Right hindlimb (tissue), 1 donor: ENCODE data around the gene CRISPLD2.

Experiments used
- DNase-seq: peaks from one replicate; pipeline ENCODE4 v3.0.0-alpha.2; 2018

The CRISPLD2 gene

GRCh38 chr16:84888450-84888849 lies 68.7 kb downstream of the CRISPLD2 start:
- no peak for DNase-seq

DNA sequence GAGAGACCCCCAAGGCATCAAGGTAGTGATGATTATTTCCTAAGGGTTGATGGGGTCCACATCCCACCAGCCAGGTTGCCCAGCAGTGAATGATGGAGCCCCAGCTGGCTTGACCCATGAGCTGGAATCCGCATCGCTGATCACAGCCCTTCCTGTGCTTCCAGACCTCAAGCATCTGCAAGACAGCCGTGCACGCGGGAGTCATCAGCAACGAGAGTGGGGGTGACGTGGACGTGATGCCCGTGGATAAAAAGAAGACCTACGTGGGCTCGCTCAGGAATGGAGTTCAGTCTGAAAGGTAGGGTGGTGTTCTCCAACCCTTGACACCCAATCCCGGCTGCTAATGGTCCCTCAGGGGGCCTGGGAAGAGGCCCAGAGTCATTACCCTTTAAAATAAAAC lies 69.3 kb downstream of the CRISPLD2 start:
- no peak for DNase-seq

GRCh38 chr16:84890427-84890826 lies 70.6 kb downstream of the CRISPLD2 start:
- DNase-seq: no peak

DNA sequence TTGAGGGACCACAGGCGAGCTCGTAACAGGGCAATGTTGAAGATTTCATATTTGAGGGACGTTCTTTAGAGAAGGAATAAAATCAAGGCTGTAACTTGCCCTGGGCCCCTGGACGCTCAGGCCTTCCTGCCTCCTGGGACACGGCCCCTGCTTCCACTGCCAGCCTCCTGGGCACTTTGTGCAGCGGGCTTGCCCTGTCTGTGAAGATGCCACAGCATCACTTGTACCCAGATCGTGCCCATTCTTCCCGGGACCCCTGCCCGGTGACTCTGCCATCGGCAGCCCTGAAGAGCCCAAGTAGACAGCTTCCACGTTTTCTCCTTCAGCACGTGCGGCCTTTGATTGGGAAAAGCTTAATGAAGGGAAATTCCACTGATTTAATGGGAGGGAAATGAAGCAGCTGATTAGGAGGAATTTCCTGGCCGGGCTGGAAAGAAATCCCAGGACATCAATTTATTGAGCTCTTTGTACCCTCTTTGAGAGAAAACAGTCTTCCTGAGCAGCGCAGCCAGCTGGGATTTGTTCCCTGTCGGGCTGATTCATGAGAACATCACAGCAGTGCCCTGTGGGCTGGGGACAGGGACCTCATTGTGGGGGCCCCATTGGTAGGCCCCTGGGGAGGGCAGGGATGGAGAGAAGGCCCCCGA lies 71.5 kb downstream of the CRISPLD2 start:
- no peak for DNase-seq

GRCh38 chr16:84892097-84892496 lies 72.3 kb downstream of the CRISPLD2 start:
- peak; percentile 49 for DNase-seq

DNA sequence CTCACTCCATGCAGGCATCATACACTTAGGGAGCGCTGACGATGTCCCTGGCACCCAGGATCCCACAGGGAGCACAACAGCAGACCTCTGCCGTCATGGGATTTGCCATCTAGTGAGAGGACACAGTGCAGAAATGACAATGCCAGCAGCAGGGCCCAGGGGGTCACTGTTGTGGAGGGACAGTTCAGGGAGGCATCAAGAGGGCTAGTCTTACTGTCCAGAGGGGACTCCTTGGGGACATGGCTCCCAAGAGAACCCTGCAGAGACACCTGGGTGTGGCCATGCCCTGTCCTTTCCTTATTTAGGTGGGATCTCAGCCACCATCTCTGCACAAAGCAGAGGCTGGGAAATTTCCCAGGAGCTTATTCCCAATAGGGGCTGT lies 73.7 kb downstream of the CRISPLD2 start:
- DNase-seq: no peak

DNA sequence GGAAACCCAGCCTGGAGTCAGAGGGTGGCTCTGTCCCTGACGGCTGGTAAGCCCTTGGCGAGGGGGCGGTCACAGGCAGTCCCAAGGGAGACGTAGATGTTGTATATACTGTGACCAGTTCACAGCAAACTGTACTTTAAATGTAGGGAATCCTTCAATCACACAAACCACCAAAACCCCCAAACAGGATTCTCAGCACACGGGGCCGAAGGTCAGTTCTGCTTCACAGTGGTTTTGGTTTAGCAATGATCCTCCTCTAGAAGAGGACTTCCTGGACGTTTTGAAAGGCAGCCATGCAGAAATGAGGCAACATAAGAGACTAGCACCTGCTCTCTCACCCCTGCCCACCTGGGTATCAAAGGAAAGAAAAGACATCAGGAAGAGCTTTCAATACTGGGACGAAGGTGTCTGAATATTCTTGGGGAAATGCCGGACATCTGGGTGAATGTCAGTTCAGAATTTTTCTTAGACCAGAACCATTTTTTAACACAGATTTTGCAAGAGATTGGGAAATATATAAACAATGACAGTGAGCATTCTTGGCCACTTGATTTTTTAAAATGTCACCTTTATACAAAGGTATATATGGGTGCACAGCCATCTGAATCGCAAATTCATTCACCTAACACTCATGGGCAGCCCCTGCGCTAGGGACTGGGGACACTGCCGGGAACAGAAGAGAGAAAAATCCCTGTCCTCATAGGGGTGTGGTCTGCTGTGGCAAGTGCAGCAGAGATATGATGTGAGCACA lies 74.2 kb downstream of the CRISPLD2 start:
- DNase-seq: no peak

DNA sequence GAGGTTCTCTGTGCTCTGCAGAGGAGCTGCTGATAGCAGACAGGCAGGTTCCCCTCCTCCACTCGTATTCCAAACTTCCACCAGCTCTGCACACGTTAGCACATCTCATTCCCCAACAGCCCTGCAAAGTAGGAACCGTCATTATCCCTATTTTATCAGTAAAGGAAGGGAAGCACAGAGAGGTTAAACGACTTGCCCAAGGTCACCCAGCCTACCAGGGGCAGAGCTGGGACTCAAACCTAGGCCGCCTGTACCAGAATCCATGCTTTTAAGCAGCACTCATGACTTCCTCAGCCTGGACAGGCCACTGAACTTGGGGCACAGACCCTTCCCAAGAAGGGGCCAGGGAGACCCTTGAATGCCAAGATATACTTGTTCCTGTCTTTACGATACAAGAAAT lies 75.2 kb downstream of the CRISPLD2 start:
- DNase-seq: no peak

DNA sequence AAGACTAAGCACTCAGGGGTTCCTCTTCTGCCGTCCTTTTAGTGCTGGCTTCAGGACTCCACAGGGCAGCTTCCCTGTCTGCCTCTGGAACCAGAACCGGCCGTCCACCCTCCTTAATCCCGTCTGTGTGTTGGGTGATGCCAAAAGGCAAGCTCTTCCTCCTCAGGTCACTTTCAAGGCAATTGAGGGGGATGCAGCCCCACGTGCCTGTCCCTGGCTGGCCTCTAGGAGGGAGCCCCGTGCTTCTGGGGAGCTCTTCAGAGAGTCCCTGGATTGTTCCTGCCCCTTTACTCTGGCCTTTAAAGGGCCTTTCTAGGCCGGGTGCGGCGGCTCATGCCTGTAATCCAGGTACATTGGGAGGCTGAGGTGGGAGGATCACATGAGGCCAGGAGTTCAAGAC lies 77.1 kb downstream of the CRISPLD2 start:
- DNase-seq: no peak

DNA sequence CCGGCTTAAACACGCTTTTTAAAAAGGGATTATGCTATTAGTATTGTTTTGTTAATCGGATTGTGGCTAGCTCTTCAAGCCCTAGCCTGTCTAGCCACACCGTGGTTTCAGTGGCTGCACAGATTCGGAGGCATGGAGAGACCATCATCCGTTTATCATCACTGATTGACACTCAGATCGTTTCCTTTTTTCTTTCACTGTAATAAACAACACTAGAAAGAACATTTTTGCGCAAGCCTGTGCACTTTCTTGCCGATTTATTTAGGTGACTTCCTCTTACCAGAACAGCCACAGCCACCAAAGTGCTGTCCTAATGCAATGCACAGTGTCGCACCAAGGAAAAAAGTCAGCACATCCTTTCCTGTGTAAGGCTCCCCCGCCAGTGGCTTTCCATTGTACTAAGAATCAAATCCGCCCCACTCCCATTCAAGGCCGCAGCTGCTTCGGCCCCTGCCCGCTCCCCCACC lies 78.2 kb downstream of the CRISPLD2 start:
- DNase-seq: no peak

- DNase-seq: no peak
Observed at GRCh38 chr16:84898447-84898846, 78.7 kb downstream of the CRISPLD2 start.

DNA sequence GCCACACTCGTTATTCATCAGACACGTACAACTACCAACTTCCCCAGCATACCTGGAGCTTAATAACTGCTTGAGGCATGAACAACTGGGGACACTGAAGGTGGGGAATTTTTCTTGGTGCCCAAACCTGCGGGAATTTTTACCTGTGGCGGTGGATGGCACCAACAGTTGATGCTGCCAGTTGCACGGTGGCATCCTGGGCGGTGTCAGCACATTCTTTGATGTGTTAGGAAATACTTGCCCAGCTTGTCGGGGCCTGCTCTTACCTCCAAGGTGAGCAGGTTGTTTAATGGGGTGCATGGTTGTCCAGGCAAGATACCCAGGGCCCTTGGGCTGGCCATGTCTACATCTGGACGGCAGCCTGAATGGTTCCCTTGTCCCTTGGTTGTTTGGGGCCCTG lies 79.6 kb downstream of the CRISPLD2 start:
- DNase-seq: no peak

DNA sequence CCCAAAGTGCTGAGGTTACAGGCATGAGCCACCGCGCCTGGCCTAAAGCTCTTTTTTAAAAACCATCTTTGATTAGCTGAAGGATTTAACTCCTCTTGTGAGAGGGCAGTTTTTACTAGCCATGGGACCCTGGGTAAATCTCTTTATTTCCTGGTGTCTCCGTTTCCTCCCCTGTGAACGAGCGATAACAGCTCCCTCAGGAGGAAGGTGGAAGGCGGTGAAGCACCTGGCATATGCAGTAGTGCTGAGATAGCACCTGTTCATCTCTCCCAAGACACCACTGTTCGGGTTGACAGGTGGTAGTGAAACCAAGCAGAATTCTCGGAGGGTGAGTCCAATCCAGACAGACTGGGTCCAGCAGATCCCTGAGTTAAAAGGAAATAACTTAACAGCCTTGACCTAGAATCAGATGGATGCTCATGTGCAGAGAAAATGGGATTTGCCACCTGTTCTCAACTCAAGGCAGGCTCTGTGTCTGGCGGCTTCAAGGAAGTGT lies 86.2 kb downstream of the CRISPLD2 start:
- DNase-seq: no peak

- DNase-seq: no peak
Observed at GRCh38 chr16:84907051-84907450, 87.3 kb downstream of the CRISPLD2 start.

- no peak for DNase-seq
Observed at GRCh38 chr16:84907575-84907974, 87.8 kb downstream of the CRISPLD2 start.

DNA sequence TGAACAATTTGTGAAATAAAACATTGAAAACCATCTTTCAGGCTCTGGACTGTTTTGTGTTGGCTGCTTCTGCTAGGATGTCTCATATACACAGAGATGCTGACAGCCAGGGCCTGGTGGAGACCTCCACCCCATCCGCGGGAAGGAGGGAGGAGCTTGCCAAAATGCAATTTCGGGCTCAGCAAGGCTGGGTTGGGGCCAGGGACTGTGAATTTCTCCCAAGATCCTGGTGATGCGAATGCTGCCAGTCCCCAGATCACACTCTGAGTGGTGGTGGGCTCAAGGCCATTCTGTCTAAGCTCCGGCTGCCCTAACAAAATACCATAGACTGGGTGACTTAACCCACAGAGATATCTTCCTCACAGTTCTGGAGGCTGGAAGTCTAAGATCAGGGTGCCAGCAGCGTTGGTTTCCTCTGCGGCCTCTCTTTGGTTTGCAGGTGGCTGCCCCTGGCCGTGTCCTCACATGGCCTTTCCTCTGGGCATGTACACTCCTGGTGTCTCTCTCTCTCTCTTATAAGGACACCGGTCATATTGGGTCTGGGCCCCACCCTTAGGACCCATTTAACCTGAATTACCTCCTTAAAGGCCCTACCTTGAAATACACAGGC lies 89.8 kb downstream of the CRISPLD2 start:
- no peak for DNase-seq

- DNase-seq: no peak
Observed at GRCh38 chr16:84911486-84912216, 91.9 kb downstream of the CRISPLD2 start.

GRCh38 chr16:84913315-84913714 lies 93.5 kb downstream of the CRISPLD2 start:
- DNase-seq: peak; percentile 54

DNA sequence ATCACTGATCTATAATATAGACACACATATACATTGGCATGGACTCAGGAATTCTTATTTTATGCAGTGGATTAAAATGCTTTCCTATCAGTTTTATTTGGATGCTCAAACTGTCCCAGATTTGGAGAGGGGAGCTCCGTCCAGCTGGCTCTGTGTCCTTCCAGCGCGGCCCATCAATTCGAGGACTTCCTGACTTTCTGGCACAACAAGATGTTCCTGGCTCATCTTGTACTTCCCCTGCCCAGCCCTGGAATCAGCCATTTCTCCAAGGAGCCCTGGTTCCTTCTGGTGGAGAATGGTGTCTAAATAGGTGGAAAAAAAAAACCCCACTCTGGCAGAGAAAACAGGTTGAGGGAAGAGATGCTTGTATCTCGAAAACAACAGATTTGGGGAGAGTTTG lies 94.5 kb downstream of the CRISPLD2 start:
- DNase-seq: no peak

GRCh38 chr16:84916178-84916577 lies 96.4 kb downstream of the CRISPLD2 start:
- DNase-seq: no peak

- DNase-seq: no peak
Observed at GRCh38 chr16:84916850-84917249, 97.1 kb downstream of the CRISPLD2 start.

DNA sequence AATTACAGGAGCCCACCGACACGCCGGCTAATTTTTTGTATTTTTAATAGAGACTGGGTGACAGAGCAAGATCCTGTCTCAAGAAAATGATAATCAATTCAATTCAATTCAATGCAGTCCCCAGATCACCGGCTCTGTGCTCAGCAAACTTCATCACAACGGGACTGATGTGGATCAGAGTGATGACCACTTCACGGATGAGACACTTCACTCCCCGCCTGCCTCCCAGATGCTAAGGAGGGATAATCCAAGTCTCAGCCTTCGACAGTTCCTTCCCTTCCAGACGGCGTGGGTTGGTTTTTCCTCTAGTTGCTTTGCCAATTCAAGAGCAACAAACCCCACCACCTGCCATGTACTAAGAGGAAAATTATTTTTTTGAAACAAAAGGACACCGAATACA lies 97.7 kb downstream of the CRISPLD2 start:
- DNase-seq: no peak
